ENCODE data around the gene APOM.

Gene APOM

DNA sequence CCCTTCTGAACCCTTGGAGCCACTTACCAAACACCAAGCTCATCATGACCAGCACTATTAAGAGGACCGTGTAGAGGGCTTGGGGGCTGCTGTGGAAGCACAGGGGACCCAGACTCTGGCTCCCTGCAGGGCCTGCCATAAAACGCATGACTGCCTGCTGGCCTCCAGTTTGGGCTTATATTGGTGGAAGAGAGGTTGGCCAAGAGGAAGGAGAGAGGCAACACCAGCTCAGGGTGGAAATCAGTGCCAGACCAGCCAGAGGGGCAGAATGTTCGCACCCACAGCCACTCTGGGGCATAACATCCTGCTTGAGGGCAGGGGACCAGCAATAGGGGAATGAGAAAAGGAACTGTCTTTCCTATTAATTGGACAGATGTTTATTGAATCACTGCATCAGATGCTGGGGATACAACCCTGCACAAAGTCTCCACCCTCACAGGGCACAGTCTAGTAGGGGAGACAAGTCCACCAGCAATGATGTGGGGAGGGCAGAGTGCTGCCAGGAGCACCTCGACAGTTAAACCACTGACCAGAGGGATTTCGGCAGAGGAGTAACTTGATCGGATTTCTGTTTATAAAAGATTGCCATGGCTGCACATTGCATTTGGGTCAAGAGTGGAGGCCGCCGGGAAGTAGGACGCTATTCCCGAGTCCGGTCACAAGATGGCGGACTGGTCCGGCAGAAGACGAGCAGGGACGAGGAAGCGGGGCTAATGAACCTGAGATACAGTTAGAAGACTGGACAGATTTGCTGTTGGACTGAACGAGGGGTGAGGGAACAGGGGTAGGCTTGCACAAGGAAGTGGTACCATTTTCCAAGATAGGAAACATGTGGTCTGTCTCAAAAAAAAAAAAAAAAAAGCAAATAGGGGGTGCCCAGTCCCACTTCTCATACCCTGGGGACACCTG, 24.8 kb downstream of the APOM start, which contains the start of gene LY6G5C:
Gene LY6G5C, minus strand, starts transcription at position 842 of the 909 bp plus-strand sequence. Its CDS starts 694 bp downstream, at position 148.
- H3K9ac ChIP-seq (ENCODE audit: low read length) = peak within 1 kb of the TSS; percentile 71
- no peaks in the 10 kb centered on the region for H3K36me3 ChIP-seq (ENCODE audit: control insufficient read depth, insufficient read depth, low read length)
- H3K4me3 ChIP-seq (ENCODE audit: low read length) = peak within 1 kb of the TSS; percentile 40
- peaks cover 19% of the 10 kb centered on the region for H3K4me1 ChIP-seq (ENCODE audit: control insufficient read depth, insufficient read depth, low read length)
- no peaks in the 10 kb centered on the region for H3K27me3 ChIP-seq (ENCODE audit: control insufficient read depth, insufficient read depth, low read length)
- H3K9me3 ChIP-seq (ENCODE audit: control insufficient read depth, low read length) = no peaks in the 10 kb centered on the region

DNA sequence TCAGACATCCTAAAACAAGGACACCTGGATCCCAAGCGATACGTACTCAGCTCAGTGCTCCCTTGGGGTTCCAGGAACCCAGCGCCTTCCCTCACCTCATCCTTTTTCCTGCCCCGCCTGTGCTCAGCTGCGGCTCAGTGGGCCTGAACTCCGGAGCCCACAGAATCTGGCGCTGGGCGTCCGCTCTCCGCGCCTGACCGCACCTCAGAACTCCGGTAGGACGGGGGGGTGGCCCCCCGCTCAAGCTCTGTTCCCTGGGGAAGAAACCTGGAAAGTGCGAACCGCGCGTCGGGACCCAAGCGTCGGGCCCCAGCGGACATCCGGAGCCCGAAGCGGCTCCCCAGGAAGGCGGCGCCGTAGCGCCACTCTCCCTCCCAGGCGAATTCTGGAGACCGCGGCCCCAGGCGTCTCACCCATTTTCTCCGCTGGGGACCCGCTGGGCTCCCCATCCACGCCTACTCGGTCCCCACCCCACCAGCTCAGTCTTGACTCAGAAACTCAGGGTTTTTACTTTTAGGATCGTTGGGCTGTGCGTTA, 25.5 kb downstream of the APOM start:
- H3K27me3 ChIP-seq (ENCODE audit: control insufficient read depth, insufficient read depth, low read length) = no peaks in the 10 kb centered on the region

GRCh38 chr6:31683591-31683990, 27.9 kb downstream of the APOM start:
- H3K36me3 ChIP-seq (ENCODE audit: control insufficient read depth, insufficient read depth, low read length) = peaks cover 14% of the 10 kb centered on the region
- H3K4me1 ChIP-seq (ENCODE audit: control insufficient read depth, insufficient read depth, low read length) = peaks cover 19% of the 10 kb centered on the region
- peak overlapping the region; percentile 67 for H3K9ac ChIP-seq (ENCODE audit: low read length)
- no peaks in the 10 kb centered on the region for H3K27me3 ChIP-seq (ENCODE audit: control insufficient read depth, insufficient read depth, low read length)
- no peaks in the 10 kb centered on the region for H3K9me3 ChIP-seq (ENCODE audit: control insufficient read depth, low read length)
- H3K4me3 ChIP-seq (ENCODE audit: low read length) = no peak overlapping the region

More for the DNA sequence above, 25.5 kb downstream of the APOM start:
- Histone ChIP-seq H3K36me3 (ENCODE audit: control insufficient read depth, insufficient read depth, low read length) (peaks cover 3% of the 10 kb centered on the region), H3K9me3 (ENCODE audit: control insufficient read depth, low read length) (no peaks in the 10 kb centered on the region), H3K4me3 (ENCODE audit: low read length) (peak overlapping the region; percentile 40), H3K4me1 (ENCODE audit: control insufficient read depth, insufficient read depth, low read length) (peaks cover 19% of the 10 kb centered on the region), H3K9ac (ENCODE audit: low read length) (peak overlapping the region; percentile 71)

- H3K9me3 ChIP-seq (ENCODE audit: control insufficient read depth, low read length) = no peaks in the 10 kb centered on the region
- no peaks in the 10 kb centered on the region for H3K27me3 ChIP-seq (ENCODE audit: control insufficient read depth, insufficient read depth, low read length)
- H3K9ac ChIP-seq (ENCODE audit: low read length) = no peak overlapping the region
- H3K36me3 ChIP-seq (ENCODE audit: control insufficient read depth, insufficient read depth, low read length) = peaks cover 30% of the 10 kb centered on the region
- peaks cover 33% of the 10 kb centered on the region for H3K4me1 ChIP-seq (ENCODE audit: control insufficient read depth, insufficient read depth, low read length)
- H3K4me3 ChIP-seq (ENCODE audit: low read length) = no peak overlapping the region
Observed at GRCh38 chr6:31686483-31686882, 30.8 kb downstream of the APOM start.

DNA sequence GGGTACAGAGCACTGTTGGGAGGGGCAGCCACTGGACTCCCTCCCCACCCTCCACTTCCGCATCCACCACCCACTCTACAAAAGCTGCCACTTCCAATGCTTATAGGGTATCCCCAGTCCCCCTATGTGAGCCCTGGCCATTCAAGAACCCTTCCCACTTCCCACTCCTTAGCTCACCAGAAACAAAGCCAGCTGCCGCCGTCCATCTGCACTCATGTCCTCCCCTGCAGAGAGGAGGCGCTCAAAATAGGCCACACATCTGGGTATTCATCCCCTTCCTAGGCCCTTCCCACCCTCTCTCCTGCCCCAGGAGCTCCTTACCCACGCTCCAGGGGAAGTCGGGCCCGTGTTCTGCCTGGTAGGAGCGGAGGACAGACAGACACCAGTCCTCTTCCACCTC, 31.6 kb downstream of the APOM start:
- H3K27me3 ChIP-seq (ENCODE audit: control insufficient read depth, insufficient read depth, low read length) = no peaks in the 10 kb centered on the region
- H3K9ac ChIP-seq (ENCODE audit: low read length) = no peak overlapping the region
- H3K4me3 ChIP-seq (ENCODE audit: low read length) = no peak overlapping the region
- H3K4me1 ChIP-seq (ENCODE audit: control insufficient read depth, insufficient read depth, low read length) = peaks cover 29% of the 10 kb centered on the region
- peaks cover 30% of the 10 kb centered on the region for H3K36me3 ChIP-seq (ENCODE audit: control insufficient read depth, insufficient read depth, low read length)
- H3K9me3 ChIP-seq (ENCODE audit: control insufficient read depth, low read length) = no peaks in the 10 kb centered on the region

- H3K9me3 ChIP-seq (ENCODE audit: control insufficient read depth, low read length) = no peaks in the 10 kb centered on the region
- H3K4me1 ChIP-seq (ENCODE audit: control insufficient read depth, insufficient read depth, low read length) = peaks cover 29% of the 10 kb centered on the region
- no peak overlapping the region for H3K9ac ChIP-seq (ENCODE audit: low read length)
- no peak overlapping the region for H3K4me3 ChIP-seq (ENCODE audit: low read length)
- peaks cover 30% of the 10 kb centered on the region for H3K36me3 ChIP-seq (ENCODE audit: control insufficient read depth, insufficient read depth, low read length)
- H3K27me3 ChIP-seq (ENCODE audit: control insufficient read depth, insufficient read depth, low read length) = no peaks in the 10 kb centered on the region
Observed at GRCh38 chr6:31687860-31688693, 32.4 kb downstream of the APOM start.

DNA sequence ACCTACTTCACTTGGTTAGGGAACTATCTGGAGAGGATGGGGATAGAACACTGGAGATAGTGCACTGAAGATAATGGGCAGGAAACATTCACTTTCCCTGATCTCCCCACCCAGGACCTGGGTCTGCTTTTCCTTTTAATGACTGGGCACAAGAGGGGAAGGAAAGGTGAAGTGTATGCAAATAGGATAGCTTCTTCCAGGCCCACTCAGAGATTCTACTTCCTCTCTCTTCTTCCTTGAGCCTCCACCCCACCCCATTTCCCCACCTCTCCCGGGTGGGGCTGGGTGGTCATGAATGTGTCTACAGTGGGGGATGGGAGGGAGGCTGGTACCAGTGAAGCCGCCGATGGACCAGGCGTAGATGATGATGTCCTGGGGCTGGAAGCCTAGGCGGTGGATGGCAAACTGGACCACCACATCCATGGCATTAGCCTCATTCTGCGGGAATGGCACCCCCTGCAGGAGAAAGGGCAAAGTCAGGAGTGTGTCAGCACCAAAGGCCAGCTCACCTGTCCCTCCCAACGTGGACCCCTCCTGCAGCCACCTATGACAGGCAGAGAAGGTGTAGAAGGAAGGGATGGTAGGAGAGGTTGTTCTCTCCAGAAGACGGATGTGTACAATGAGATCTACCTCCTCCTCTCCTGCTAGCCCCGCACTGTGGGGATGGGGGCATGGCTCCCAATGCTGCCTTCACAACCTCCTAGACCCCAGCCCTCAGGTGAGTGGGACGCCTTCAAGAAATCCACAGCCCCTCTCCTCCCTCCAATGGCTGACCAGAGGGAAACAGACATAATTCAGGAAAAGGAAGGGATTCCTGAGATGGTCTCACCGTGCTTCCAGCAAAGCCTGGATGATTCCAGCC, 33.8 kb downstream of the APOM start:
- Histone ChIP-seq H3K9ac (ENCODE audit: low read length) (peak overlapping the region; percentile 11), H3K4me3 (ENCODE audit: low read length) (no peak overlapping the region), H3K9me3 (ENCODE audit: control insufficient read depth, low read length) (no peaks in the 10 kb centered on the region), H3K27me3 (ENCODE audit: control insufficient read depth, insufficient read depth, low read length) (no peaks in the 10 kb centered on the region), H3K4me1 (ENCODE audit: control insufficient read depth, insufficient read depth, low read length) (peaks cover 21% of the 10 kb centered on the region), H3K36me3 (ENCODE audit: control insufficient read depth, insufficient read depth, low read length) (peaks cover 30% of the 10 kb centered on the region)

DNA sequence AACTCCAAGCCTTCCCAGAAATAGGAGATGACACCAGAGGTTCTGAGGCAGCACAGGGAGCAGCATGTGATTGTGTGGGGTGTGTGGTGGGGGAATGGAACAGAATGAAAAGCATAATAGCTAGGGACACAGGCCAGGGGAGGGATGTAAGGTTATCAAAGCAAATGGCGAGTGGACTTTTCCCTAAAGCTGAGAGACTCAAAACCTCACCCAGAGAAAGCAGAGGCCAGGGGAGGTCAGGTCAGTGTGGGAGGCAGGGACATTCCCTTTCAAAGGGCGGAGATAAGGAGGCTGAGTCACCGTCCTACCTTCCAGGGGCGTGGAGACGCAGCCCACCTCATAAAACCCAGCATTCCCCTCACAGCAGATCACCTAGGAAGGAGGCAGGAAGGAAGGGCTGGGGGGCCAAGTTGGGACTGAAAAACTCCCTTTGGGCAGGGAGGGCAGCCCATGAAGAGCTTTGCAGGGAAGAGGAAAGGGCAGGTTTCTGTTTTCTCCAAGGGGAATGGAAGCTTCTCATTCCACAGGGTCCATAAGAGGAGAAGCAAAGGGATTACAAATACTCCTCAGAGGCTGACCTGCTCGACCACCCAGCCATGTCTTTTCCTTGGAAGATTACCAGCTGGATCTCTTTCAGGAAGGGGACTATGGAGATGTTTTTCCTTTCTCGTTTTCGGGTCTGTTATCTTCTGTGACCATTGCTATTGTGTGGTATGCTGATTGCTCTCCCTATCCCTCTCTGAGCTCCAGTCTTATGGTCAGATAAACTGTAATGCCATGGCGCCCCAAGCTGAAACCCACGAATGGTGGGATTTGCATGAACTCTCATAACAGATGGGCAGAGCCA, 34.8 kb downstream of the APOM start:
- Histone ChIP-seq H3K36me3 (ENCODE audit: control insufficient read depth, insufficient read depth, low read length) (peaks cover 30% of the 10 kb centered on the region), H3K4me1 (ENCODE audit: control insufficient read depth, insufficient read depth, low read length) (peaks cover 21% of the 10 kb centered on the region), H3K4me3 (ENCODE audit: low read length) (no peak overlapping the region), H3K27me3 (ENCODE audit: control insufficient read depth, insufficient read depth, low read length) (no peaks in the 10 kb centered on the region), H3K9ac (ENCODE audit: low read length) (peak overlapping the region; percentile 11), H3K9me3 (ENCODE audit: control insufficient read depth, low read length) (no peaks in the 10 kb centered on the region)

- Histone ChIP-seq H3K4me1 (ENCODE audit: control insufficient read depth, insufficient read depth, low read length) (peaks cover 21% of the 10 kb centered on the region), H3K9ac (ENCODE audit: low read length) (no peak overlapping the region), H3K36me3 (ENCODE audit: control insufficient read depth, insufficient read depth, low read length) (peaks cover 28% of the 10 kb centered on the region), H3K27me3 (ENCODE audit: control insufficient read depth, insufficient read depth, low read length) (no peaks in the 10 kb centered on the region), H3K4me3 (ENCODE audit: low read length) (no peak overlapping the region), H3K9me3 (ENCODE audit: control insufficient read depth, low read length) (no peaks in the 10 kb centered on the region)
Observed at GRCh38 chr6:31691078-31691463, 35.4 kb downstream of the APOM start.

GRCh38 chr6:31691564-31692108, 35.9 kb downstream of the APOM start:
- Histone ChIP-seq H3K4me1 (ENCODE audit: control insufficient read depth, insufficient read depth, low read length) (peaks cover 21% of the 10 kb centered on the region), H3K9me3 (ENCODE audit: control insufficient read depth, low read length) (no peaks in the 10 kb centered on the region), H3K27me3 (ENCODE audit: control insufficient read depth, insufficient read depth, low read length) (no peaks in the 10 kb centered on the region), H3K9ac (ENCODE audit: low read length) (no peak overlapping the region), H3K36me3 (ENCODE audit: control insufficient read depth, insufficient read depth, low read length) (peaks cover 24% of the 10 kb centered on the region), H3K4me3 (ENCODE audit: low read length) (no peak overlapping the region)

Measured in mucosa of stomach (tissue), 1 donor.